Measurements from ENCODE around the gene POFUT1.
A peak's percentile ranks its signal among the peaks of the same experiment; 100 is the strongest.
"Not testable (repeated sequence)": the region's sequence is repeated elsewhere in the genome, so short reads cannot be mapped to it uniquely, and the experiment has no call there.

The POFUT1 gene

DNA sequence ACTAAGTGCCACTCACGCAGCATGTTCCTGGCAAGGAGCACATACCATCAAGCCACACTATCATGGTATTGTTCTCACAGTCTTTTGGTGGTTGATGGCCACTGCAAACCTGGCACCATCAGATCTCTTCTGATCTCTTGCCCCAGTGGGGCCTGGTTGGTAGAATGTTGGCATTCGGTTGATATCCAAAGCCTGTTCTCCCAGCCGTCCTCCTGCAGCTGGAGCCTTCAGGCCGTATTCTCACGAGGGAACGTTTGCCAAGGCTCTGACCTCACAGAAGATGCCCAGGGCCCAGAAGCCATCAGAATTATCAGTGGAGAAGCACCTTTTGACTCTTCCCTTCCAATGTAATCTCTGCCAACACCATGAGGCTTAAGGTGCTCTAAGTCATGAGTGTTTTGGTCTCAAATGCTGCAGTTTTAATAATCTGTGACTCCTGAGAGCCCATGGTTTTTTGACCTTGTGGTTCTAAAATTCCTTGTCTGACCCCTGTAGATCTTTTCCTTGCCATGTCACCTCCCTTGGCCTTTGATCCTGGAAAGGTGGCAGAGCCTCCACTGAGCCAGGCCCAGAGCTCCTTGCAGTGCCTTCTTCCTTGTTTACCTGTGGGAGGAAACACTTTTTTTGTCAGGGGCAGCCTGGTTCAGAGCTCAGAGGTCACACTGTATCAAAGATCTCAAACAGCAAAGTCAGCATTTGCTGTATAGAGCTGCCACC lies 27.8 kb downstream of the POFUT1 start:
- DNase-seq (ENCODE audit: low spot score), result no peak

DNA sequence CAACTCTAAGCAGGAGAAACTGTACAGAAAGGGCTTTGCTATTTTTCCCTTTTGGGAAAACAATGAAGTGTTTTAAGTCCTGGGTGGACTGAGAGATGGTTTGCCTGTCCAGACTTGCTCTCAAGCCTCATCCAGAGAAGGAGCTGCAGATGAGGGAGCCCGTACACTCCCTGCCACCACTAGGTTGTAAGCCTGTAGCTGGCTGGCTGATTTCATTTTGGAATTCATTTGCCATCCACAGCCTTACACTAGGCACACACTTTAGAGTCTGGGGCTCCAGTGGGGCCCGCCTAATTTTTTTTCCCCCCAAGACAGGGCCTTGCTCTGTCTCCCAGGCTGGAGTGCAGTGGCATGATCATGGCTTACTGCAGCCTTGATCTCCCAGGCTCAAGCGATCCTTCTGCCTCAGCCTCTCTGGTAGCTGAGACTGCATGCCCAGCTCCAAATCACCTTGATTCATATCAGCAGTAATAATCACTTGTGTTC lies 28.4 kb downstream of the POFUT1 start:
- no peak for DNase-seq (ENCODE audit: low spot score)

DNA sequence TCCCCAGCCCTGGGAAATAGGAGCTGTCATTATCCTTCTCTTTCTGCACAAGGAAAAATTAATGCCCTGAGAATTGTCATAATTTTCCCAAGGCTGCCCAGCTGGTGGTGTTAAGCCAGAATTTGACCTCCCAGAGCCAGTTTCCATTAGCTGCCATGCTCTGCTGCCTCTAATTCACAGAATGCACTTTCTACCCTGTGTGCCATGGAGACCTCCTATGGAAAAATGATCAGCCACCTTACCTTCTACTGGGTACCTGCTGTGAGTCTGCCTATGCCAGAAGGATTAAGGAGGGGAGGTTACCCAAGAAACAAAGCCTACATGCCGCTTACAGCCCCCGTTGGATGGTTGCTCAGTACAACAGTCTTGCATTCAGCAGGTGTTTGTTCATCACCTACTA lies 29.1 kb downstream of the POFUT1 start:
- DNase-seq (ENCODE audit: low spot score), result no peak

DNA sequence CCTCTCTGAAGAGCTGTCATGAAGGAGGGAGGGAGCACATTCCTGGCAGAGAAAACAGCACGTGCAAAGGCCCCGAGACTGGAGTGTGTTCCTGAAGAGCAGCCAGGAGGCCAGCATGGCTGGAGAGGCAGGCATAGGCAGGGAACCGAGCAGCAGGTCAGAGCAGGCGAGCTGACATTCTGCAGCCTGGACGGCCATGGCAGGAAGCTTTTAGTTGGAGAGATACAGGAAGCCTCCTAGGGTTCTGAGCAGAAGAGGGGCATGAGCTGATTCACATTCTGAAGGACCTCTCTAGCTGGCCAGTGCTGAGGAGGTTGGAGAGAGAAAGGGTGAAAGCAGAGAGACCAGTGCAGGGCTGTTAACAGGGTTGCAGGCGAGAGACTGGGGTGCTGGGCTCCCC lies 29.7 kb downstream of the POFUT1 start:
- DNase-seq (ENCODE audit: low spot score), result no peak

DNA sequence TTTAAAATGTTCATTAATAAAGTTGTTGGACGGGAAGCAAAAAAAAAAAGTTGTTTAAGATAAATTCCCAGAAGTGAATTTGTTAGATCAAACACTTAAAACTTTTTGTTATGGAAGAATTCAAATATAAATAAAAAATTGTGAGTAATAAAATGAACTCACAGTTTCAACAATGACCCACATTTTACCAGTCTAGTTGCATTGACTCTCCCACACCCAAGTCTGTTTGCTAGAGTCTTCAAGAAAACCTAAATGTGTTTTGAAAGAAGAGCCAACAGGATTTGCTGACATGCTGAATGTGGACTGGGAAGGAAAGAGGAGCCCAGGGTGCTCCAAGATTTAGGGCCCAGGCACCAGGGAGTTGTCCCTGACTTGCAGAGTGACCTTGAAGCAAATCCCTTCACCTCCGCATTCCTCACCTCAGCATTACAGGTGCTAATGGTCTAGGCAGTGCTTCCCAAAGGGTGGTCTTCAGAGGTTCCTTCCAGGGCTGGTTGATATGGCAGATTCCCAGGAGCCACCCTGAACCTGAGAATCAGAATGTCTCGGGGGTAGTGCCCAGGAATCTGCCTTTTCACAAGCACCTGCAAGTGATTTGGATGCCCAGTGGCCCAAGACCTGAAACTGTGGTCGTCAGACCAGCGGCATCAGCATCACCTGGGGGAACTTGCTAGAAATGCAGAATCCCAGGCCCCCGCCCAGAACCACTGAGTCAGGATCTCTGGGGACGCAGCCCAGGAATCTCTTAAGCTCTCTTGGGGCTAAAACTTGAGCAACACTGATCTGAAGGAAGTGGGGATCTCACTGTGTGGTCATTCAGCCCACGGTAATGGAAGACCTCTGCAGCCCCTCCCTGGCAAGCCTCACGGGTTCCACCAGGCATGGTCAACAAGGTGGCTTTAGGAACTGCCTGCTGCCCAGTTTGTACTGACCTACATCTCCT lies 31.1 kb downstream of the POFUT1 start:
- DNase-seq (ENCODE audit: low spot score), result no peak

DNA sequence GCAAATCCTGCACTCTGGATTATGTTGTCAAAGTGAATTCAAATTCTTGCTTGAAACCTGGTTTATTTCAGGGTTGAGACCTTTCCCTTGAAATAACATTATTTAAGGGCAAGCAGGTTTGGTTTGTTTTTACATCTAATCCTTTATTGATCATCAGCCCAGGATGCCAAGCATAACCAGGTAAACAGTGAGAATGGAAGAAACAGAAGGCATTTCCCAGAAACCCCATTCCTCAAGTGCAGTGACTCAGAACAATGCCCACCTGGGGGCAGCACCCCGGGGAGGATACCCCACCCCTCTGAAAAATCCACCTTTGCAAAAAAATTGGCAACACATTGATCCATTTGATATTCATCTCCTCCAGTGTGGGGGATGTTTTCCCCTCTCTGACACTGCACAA lies 32.5 kb downstream of the POFUT1 start:
- DNase-seq (ENCODE audit: low spot score), result no peak

DNA sequence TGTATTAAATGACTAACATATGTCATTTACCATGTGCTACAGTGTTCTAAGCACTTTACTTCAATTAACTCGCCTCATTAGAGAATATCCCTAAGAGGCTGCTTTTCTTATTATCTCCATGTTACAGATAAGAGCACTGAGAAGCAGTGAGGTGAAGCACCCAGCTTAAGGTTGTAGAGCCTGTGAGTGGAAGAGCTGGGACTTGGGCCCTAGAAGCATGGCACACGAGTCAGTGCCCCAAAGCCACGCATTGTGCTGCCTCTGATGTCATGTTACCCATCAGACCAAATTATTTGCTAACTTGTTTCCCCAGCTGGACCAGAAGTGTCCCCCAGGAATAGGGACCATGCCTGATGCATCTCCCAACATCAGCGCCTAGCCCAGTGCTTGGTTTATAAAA lies 34.1 kb downstream of the POFUT1 start:
- DNase-seq (ENCODE audit: low spot score), result no peak

DNA sequence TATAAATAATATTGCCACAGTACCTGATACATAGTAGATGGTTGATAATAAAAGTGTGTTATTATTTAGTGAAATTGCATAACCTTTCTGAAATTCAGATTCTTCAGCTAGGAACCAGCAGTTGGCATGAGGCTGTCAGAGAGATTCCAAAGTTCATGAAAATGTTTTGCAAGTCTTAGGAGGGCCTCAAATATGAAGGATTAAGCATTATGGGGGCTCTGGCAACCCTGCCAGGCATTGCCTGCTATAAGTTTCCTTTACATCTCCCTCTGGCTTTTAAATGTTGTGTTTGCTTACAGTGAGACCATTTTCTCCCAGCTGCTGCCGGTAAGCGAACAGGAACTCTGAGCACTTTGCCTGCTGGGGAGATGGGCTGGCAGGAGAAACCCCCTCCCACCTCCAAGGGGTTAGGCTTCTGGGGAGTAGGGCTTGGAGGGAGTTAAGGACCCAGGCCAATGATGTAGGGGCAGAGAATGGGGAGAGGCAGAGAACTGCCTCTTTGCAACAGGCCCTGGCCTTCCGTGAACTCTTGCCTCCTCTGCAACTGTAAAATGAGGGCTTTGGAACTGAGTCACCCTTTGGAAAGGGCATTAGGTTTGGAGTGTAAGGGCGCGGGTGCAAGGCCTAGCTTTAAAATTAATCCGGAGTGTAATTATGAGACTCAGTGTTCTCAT lies 36.6 kb downstream of the POFUT1 start:
- DNase-seq (ENCODE audit: low spot score), result no peak

DNA sequence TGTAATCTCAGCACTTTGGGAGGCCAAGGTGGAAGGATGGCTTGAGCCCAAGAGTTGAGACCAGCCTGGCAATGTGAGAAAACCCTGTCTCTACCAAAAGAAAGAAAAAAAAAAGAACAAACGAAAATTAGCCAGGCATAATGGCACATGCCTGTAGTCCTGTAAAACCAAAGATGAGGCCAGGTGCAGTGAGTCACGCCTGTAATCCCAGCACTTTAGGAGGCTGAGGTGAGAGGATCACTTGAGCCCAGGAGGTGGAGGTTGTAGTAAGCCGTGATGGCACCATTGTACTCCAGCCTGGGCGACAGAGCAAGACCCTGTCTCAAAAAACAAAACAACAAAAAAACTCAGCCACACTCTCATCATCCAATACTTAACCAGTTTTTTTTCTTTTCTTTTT lies 37.3 kb downstream of the POFUT1 start:
- no peak for DNase-seq (ENCODE audit: low spot score)

DNA sequence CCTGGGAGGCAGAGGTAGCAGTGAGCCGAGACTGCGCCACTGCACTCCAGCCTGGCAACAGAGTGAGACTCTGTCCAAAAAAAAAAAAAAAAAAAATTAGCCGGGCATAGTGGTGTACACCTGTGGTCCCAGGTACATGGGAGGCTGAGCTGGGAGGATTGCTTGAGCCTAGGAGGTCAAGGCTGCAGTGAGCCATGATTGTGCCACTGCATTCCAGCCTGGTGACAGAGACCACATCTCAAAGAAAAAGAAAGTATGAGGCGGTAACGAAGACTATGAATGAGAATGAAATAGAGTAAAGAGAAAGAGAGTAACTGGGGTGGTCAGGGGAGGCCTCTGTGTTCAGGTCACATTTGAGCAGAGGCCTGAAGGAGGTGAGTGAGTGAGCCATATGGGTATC lies 38.5 kb downstream of the POFUT1 start:
- DNase-seq (ENCODE audit: low spot score), result not testable (repeated sequence)

DNA sequence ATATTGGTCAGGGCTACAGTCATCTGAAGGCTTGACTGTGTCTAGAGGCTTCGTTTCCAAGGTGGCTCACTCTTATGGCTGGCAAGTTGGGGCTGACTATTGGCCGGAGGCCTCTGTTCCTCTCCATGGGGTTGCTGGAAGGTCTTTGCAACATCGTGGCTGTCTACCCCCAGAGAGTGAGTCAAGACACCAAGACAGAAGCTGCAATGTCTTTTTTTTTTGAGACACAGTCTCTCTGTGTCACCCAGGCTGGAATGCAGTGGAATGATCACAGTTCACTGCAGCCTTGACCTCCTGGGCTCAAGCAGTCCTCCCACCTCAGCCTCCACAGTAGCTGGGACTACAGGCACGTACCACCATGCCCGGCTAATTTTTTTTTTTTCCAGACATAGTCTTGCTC lies 40.4 kb downstream of the POFUT1 start:
- no peak for DNase-seq (ENCODE audit: low spot score)

DNA sequence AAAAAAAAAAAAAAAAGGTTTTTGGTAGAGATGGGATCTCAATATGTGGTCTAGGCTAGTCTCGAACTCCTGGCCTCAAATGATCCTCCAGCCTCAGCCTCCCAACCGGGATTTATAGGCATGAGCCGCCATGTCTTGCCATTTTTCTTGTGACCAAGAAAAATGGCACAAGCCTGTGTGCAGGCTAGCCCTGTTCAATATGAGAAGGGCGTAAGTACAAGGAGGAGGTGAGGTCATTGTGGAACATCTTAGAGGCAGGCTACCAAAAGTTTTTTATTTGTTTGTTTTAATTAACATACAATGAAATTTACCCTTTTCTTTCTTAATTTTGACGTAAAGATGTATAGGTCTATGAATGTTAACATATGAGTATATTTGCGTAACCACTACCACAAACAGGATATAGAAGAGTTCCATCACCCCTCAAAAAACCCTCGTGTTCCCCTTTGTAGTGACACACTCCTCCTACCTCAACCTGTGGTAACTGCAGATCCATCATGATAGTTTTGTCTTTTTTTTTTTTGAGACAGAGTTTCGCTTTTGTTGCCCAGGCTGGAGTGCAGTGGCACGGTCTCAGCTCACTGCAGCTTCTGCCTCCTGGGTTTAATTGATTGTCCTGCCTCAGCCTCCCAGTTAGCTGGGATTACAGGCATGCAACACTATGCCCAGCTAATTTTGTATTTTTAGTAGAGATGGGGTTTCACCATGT lies 41.5 kb downstream of the POFUT1 start:
- no peak for DNase-seq (ENCODE audit: low spot score)

DNA sequence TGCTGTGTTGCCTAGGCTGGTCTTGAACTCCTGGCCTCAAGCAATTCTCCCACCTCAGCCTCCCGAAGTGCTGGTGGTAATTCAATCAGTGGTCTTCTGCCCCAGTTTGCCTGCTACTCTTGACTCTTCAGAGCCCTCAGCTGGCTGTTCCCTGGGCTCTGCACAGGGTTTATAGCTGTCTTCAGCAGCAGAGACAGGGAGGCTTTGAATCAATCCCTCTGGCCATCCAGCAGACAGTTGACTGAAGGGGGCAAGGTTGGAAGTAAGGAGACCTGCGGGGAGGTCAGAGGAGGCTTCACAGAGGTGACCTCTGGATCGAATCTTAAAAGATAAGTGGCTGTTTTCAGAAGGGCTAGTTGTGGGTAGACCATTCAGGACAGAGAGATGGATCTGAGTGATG lies 43.8 kb downstream of the POFUT1 start:
- DNase-seq (ENCODE audit: low spot score), result no peak

DNA sequence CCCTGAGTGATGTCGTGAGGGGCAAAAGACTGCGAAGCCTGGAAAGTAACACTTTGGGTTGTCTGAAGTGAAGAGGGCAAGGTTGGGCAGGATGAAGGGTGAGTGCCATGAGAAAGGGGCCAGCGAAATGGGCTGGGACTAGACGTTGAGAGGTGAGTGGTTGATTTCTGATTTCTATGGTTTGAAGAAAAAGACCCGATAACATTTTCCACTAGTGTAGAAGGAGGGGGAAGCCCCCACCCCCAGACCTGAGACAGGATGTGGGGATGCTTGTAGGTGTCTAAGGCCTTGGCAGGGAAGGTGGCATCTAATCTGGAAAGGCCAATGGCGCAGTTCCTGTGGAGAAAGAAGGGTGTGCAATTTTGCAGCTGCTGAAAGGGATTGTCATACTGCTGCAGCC lies 44.5 kb downstream of the POFUT1 start:
- no peak for DNase-seq (ENCODE audit: low spot score)

DNA sequence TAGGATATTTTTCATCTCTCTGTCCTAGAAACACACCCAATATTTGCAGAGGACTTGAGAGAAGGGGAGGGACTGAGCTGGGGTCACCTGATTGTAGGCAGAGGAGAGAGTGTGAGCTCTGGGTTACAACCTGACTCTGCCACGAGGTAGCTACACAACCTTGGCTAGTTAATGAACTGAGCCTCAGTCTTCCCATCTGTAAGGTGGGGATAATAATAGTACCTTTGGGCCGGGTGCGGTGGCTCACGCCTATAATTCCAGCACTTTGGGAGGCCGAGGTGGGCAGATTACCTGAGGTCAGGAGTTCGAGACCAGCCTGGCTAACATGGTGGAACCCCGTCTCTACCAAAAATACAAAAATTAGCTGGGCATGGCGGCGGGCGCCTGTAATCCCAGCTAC lies 53.3 kb downstream of the POFUT1 start:
- DNase-seq (ENCODE audit: low spot score), result not testable (repeated sequence)

DNA sequence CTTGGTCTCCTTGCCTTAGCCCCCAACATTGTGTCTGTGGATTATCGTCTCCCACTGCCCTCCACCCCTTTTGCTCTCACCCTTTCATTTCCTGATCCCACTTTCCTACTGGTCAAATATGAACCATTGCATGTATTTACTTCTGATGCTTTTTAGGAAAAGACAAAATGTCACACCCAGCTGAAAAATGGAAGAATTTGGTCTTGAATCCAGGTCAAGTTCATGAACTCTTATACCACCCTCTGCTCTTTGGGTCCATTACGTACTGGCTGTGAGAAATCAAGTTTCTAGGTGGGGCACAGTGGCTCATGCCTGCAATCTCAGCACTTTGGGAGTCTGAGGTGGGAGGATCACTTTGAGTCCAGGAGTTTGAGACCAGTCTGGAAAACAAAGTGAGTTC lies 54.0 kb downstream of the POFUT1 start:
- DNase-seq (ENCODE audit: low spot score), result no peak

DNA sequence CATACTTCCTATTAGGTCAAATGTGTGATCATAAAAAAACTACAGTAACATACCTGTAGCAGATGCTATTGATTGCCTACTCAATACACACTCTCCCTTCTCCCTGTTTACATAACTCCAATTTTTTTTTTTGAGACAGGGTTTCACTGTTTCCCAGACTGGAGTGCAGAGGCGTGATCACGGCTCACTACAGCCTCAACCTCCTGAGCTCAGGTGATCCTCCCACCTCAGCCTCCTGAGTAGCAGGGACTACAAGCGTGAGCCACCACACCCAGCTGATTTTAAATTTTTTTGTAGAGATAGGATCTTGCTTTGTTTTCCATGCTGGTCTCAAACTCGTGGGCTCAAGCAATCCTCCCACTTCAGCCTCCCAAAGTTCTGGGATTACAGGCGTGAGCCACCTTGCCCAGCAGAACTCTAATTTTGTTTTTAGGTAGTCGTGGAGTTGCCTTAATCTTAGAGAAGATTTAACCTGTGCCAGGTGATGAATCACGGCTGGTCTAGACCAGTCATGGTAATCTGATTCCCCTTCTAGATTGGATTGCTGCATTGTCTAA lies 55.8 kb downstream of the POFUT1 start:
- DNase-seq (ENCODE audit: low spot score), result no peak

DNA sequence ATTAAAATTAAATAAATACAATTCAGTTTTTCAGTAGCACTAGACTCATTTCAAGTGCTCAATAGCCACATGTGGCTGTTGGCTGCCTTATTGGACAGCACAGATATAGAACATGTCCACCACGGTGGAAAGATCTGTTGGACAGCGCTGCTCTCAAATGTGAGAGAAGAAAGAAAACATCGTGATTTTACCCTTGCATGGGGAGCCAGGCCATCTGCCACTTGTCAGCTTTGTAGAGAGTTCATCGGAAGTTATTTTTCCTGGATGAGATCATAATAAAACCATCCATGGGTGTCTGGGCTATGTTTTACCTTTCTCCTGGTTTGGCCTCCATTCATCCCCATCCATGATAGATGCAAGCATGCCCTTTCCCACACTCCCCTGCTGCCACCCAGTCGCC lies 63.9 kb downstream of the POFUT1 start:
- DNase-seq (ENCODE audit: low spot score), result no peak

DNA sequence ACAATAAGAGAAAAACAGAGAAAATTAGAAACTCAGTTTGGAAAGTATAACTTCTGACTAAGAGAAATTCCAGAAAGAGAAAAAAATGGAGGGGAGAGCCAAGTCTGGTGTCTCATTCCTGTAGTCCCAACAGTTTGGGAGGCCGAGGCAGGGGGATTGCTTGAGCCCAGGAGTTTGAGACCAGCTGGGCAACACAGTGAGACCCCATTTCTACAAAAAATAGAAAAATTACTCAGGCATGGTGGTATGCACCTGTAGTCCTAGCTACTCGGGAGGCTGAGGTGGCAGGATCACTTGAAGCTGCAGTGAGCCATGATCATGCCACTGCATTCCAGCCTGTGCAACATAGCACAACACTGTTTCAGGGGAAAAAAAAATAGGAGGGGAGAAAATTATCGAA lies 66.7 kb downstream of the POFUT1 start:
- DNase-seq (ENCODE audit: low spot score), result no peak

DNA sequence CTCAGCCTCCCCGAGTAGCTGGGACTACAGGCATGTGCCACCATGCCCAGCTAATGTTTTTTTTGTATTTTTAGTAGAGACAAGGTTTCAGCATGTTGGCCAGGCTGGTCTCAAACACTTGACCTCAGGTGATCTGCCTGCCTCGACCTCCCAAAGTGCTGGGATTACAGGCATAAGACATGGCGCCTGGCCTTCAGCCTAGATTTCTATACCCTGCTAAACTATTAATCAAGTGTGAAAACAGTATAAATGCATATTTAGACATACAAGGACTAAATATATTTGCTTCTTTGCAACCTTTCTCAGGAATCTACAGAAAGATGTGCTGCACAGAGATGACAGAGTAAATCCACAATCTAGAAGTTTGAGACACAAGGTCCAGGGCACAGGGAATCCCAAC lies 67.5 kb downstream of the POFUT1 start:
- DNase-seq (ENCODE audit: low spot score), result not testable (repeated sequence)

DNA sequence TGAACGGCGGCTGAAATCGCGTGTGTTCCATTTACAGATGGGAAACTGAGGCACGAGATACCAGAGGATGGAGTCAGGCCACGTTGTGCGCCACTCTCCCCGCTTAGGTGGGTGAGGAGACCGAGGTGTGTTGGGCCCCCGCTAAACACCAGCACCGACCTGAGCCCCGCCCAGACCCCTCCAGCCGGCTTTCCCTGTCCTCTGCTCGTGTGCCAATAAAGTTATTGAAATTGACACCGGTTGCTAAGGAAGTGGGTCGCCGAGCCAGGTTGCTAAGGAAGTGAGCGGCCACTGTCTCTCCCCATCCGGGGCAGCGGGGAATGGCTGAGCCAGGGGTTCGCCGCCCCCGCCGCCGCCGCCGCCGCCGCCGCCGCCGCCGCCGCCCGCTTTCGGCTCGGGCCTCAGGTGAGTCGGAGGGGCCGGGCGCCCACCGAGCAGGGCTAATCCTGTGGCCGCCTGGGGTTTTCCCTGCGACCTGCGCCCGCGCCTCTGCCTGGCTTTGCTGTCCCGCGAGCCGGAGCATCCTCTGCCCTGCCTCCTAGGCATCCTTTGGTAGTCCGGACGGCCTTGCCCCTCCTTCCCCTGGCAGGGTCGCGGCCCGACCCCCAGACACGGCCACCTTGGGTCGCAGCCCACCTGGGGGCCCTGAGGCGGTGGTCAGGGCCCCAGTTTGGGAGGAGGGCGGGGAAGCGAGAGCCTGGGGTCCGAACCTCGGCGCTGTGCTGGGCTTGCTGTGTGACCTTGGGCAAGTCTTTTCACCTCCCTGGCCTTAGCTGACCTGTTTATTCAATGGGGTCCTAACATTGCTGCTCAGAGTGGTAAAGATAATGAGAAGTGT lies 69.9 kb downstream of the POFUT1 start, which contains the start of gene KIF3B:
TSS of gene KIF3B (plus strand) at position 291 of the 838 bp plus-strand sequence. CDS start 32,127 bp downstream, outside the sequence.
- DNase-seq (ENCODE audit: low spot score), result peak; percentile 97
